ENCODE measurements around the gene KAZN.

The KAZN gene

DNA sequence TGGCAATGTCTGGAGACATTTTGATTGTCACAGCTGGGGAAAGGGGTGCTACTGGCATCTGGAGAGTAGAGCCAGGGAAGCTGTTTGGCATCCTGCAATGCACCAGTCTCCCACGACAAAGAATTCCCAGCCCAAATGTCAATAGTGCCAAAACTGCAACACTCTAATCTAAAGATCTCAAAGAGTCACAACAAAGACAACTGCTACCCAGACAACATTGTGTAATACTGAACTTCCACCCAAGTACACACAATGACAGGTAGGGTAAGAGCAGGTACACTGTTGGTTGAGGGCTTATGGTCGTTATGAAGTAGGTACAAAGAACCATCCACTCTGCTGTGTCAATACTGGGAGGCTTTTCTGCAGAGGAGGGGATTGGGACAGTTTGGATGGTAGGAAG is 546.8 kb downstream of the KAZN start:
- no peak for DNase-seq
- Histone ChIP-seq H3K27me3 (replicated peaks; ENCODE audit: control insufficient read depth, insufficient read depth, low read length, poor library complexity, severe bottlenecking) (no peaks in the 10 kb centered on the region), H3K9me3 (ENCODE audit: control insufficient read depth, low read length) (no peaks in the 10 kb centered on the region)

DNA sequence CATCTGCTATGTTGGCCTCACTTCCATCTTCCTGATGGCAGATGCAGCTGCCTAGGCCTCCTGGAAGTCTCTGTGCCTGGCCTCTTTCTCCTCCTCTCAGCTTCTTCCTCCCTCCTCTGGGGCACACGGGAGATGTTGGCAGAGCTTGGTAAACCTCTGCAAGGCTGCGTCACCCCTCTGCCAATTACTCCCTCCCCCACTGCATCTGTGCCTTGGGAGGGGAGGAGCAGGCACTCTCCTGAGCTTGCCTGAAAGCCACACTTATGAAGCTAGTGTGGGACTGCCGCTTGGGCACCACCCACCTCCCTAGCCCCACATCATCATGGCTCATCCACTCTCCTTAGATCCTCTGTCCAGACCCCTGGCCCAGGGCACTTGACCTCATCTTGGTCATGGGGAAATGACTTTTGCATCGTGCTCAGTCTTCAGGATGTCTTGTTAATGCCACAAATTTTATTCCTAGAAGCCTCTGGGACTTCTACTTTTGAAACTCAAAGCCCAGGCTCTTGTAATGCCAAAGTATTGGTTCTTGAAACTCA is 547.7 kb downstream of the KAZN start:
- H3K4me1 ChIP-seq (ENCODE audit: control insufficient read depth, insufficient read depth, low read length, poor library complexity, severe bottlenecking): no peaks in the 10 kb centered on the region
- no peaks in the 10 kb centered on the region for H3K9me3 ChIP-seq (ENCODE audit: control insufficient read depth, low read length)
- H3K36me3 ChIP-seq (ENCODE audit: control insufficient read depth, insufficient read depth, low read length): no peaks in the 10 kb centered on the region

More for the DNA sequence above, 546.8 kb downstream of the KAZN start:
- Histone ChIP-seq H3K36me3 (ENCODE audit: control insufficient read depth, insufficient read depth, low read length) (no peaks in the 10 kb centered on the region), H3K4me1 (ENCODE audit: control insufficient read depth, insufficient read depth, low read length, poor library complexity, severe bottlenecking) (no peaks in the 10 kb centered on the region), H3K4me3 (ENCODE audit: insufficient read depth, low read depth, low read length, poor library complexity, severe bottlenecking) (no peak overlapping the region), H3K27ac (ENCODE audit: insufficient read depth, low read length, poor library complexity, severe bottlenecking) (no peak overlapping the region)

DNA sequence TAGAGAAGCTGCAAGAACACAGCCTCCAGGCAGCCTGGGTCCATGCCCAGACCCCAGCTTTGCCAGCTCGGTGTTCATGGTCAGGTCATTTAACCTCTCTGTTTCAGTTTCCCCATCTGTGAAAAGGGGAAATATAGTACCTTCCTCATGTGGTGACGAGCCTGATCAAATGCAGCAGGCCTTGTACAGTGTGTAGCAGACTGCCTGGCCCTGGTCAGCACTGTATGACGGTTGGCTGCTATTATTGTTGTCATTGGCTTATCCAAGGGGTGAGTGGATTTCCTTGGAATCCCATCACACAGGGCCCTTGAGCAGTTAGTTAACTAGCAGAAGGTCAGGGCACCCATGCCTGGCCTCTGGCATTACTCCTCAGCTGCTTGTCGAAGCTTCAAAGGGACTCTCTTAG is 548.5 kb downstream of the KAZN start:
- Histone ChIP-seq H3K4me3 (ENCODE audit: insufficient read depth, low read depth, low read length, poor library complexity, severe bottlenecking) (no peak overlapping the region), H3K36me3 (ENCODE audit: control insufficient read depth, insufficient read depth, low read length) (no peaks in the 10 kb centered on the region), H3K27ac (ENCODE audit: insufficient read depth, low read length, poor library complexity, severe bottlenecking) (no peak overlapping the region), H3K9me3 (ENCODE audit: control insufficient read depth, low read length) (no peaks in the 10 kb centered on the region), H3K4me1 (ENCODE audit: control insufficient read depth, insufficient read depth, low read length, poor library complexity, severe bottlenecking) (no peaks in the 10 kb centered on the region), H3K27me3 (replicated peaks; ENCODE audit: control insufficient read depth, insufficient read depth, low read length, poor library complexity, severe bottlenecking) (peaks cover 6% of the 10 kb centered on the region)
- DNase-seq: no peak

More for the DNA sequence above, 547.7 kb downstream of the KAZN start:
- Histone ChIP-seq H3K27ac (ENCODE audit: insufficient read depth, low read length, poor library complexity, severe bottlenecking) (no peak overlapping the region), H3K4me3 (ENCODE audit: insufficient read depth, low read depth, low read length, poor library complexity, severe bottlenecking) (no peak overlapping the region), H3K27me3 (replicated peaks; ENCODE audit: control insufficient read depth, insufficient read depth, low read length, poor library complexity, severe bottlenecking) (peaks cover 3% of the 10 kb centered on the region)
- DNase-seq: no peak

DNA sequence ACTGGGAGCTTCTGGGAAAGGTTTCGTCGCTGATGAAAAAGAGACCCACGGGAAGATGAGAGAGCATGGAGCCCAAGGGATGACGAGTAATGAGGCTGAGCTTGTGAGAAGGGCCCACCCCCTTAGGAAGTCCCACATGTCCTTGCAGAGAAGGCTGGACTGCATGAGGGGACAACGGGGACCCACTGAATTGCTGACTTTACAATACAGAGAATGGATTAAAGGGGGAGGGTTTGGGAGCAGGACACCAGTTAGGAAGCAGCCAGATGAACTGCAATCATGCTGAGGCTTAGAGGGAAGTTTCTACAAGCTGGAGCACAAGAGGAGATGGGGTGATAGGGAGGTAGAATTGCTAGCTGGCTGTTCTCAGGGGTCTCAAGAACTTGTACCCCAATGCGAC is 549.5 kb downstream of the KAZN start:
- H3K4me3 ChIP-seq (ENCODE audit: insufficient read depth, low read depth, low read length, poor library complexity, severe bottlenecking): no peak overlapping the region
- H3K9me3 ChIP-seq (ENCODE audit: control insufficient read depth, low read length): no peaks in the 10 kb centered on the region
- no peak overlapping the region for H3K27ac ChIP-seq (ENCODE audit: insufficient read depth, low read length, poor library complexity, severe bottlenecking)

DNA sequence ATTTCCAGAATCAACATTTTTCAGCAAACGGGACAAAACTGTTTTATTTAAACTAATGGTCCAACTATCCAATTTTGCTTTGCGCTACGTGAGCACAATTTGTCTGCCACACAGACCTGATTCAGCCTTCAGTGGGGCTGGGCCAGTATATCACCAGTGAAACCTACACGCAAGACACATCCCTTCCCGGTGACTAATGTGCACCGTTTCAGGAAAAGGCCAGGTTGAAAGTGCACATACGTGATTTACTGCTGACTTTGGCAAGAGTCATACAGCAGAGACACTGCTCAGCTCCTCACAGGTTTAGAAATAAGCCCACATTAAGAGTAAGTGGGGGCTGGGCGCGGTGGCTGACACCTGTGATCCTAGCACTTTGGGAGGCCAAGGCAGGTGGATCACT is 550.0 kb downstream of the KAZN start:
- Histone ChIP-seq H3K27me3 (replicated peaks; ENCODE audit: control insufficient read depth, insufficient read depth, low read length, poor library complexity, severe bottlenecking) (peaks cover 15% of the 10 kb centered on the region), H3K4me1 (ENCODE audit: control insufficient read depth, insufficient read depth, low read length, poor library complexity, severe bottlenecking) (peaks cover 9% of the 10 kb centered on the region), H3K4me3 (ENCODE audit: insufficient read depth, low read depth, low read length, poor library complexity, severe bottlenecking) (no peak overlapping the region), H3K9me3 (ENCODE audit: control insufficient read depth, low read length) (no peaks in the 10 kb centered on the region), H3K27ac (ENCODE audit: insufficient read depth, low read length, poor library complexity, severe bottlenecking) (no peak overlapping the region), H3K36me3 (ENCODE audit: control insufficient read depth, insufficient read depth, low read length) (no peaks in the 10 kb centered on the region)
- no peak for DNase-seq

More for the DNA sequence above, 549.5 kb downstream of the KAZN start:
- no peaks in the 10 kb centered on the region for H3K36me3 ChIP-seq (ENCODE audit: control insufficient read depth, insufficient read depth, low read length)
- H3K27me3 ChIP-seq (replicated peaks; ENCODE audit: control insufficient read depth, insufficient read depth, low read length, poor library complexity, severe bottlenecking): peaks cover 15% of the 10 kb centered on the region
- no peak for DNase-seq
- H3K4me1 ChIP-seq (ENCODE audit: control insufficient read depth, insufficient read depth, low read length, poor library complexity, severe bottlenecking): peaks cover 7% of the 10 kb centered on the region

DNA sequence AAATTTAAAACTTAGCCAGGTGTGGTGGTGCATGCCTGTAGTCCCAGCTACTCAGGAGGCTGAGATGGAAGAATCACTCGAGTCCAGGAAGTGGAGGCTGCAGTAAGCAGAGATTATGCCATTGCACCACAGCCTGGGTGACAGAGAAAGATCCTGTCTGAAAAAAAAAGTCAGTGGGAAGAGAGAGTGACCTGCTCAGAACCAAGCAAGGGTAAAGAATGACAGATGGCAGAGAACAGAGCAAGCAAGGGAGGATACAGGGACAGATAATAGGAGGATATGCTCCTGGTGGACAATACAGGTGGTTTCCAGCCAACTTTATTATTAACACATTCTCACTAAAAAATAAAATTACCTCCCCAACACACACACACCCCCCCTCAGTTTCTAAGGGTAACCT is 550.5 kb downstream of the KAZN start:
- DNase-seq: no peak
- no peak overlapping the region for H3K27ac ChIP-seq (ENCODE audit: insufficient read depth, low read length, poor library complexity, severe bottlenecking)
- no peaks in the 10 kb centered on the region for H3K36me3 ChIP-seq (ENCODE audit: control insufficient read depth, insufficient read depth, low read length)
- H3K4me1 ChIP-seq (ENCODE audit: control insufficient read depth, insufficient read depth, low read length, poor library complexity, severe bottlenecking): peaks cover 9% of the 10 kb centered on the region
- H3K9me3 ChIP-seq (ENCODE audit: control insufficient read depth, low read length): no peaks in the 10 kb centered on the region
- H3K27me3 ChIP-seq (replicated peaks; ENCODE audit: control insufficient read depth, insufficient read depth, low read length, poor library complexity, severe bottlenecking): peaks cover 17% of the 10 kb centered on the region
- no peak overlapping the region for H3K4me3 ChIP-seq (ENCODE audit: insufficient read depth, low read depth, low read length, poor library complexity, severe bottlenecking)

DNA sequence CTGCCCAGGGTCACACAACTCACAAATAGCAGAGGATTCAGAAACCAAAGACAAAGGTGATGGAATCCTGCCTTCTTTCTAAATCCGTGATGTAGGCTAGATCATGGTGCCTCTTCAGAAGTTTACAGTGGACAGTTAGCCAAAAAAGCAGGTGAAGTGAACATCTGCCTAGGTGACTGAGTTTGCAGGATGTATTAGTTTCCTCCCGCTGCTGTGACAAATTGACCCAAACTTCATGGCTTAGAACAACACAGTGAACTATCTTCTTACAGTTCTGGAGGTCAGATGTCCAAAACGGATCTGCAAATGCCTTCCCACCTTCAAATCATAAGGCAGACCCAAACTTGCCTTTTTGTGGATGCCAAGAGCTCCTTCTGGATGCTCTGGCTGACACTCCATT is 551.9 kb downstream of the KAZN start:
- Histone ChIP-seq H3K4me1 (ENCODE audit: control insufficient read depth, insufficient read depth, low read length, poor library complexity, severe bottlenecking) (peaks cover 9% of the 10 kb centered on the region), H3K36me3 (ENCODE audit: control insufficient read depth, insufficient read depth, low read length) (no peaks in the 10 kb centered on the region), H3K27ac (ENCODE audit: insufficient read depth, low read length, poor library complexity, severe bottlenecking) (no peak overlapping the region), H3K4me3 (ENCODE audit: insufficient read depth, low read depth, low read length, poor library complexity, severe bottlenecking) (no peak overlapping the region), H3K27me3 (replicated peaks; ENCODE audit: control insufficient read depth, insufficient read depth, low read length, poor library complexity, severe bottlenecking) (peaks cover 24% of the 10 kb centered on the region), H3K9me3 (ENCODE audit: control insufficient read depth, low read length) (no peaks in the 10 kb centered on the region)
- no peak for DNase-seq

DNA sequence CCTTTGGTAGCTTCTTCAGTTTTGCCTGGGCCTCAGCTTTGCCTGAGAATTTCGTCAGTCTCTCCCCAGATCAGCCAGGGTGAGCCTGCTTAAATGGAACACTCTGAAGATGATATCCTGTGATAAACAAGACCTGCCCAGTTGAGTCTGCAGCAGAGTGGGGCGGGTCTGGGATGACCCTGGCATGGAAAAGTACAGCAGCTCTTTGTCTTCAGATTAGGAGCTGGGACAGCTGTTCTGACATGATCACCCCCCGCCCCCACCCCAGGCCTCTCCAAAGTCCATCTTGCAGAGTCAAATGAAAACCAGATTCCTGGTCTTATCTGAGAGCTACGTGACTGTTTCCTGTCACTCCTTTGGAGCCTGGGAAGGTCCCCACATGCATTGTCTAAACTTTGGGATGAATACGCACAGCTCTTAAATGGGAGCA is 552.9 kb downstream of the KAZN start:
- no peaks in the 10 kb centered on the region for H3K9me3 ChIP-seq (ENCODE audit: control insufficient read depth, low read length)
- H3K36me3 ChIP-seq (ENCODE audit: control insufficient read depth, insufficient read depth, low read length): no peaks in the 10 kb centered on the region
- peaks cover 9% of the 10 kb centered on the region for H3K4me1 ChIP-seq (ENCODE audit: control insufficient read depth, insufficient read depth, low read length, poor library complexity, severe bottlenecking)
- peaks cover 24% of the 10 kb centered on the region for H3K27me3 ChIP-seq (replicated peaks; ENCODE audit: control insufficient read depth, insufficient read depth, low read length, poor library complexity, severe bottlenecking)
- no peak overlapping the region for H3K27ac ChIP-seq (ENCODE audit: insufficient read depth, low read length, poor library complexity, severe bottlenecking)
- no peak for DNase-seq
- no peak overlapping the region for H3K4me3 ChIP-seq (ENCODE audit: insufficient read depth, low read depth, low read length, poor library complexity, severe bottlenecking)

DNA sequence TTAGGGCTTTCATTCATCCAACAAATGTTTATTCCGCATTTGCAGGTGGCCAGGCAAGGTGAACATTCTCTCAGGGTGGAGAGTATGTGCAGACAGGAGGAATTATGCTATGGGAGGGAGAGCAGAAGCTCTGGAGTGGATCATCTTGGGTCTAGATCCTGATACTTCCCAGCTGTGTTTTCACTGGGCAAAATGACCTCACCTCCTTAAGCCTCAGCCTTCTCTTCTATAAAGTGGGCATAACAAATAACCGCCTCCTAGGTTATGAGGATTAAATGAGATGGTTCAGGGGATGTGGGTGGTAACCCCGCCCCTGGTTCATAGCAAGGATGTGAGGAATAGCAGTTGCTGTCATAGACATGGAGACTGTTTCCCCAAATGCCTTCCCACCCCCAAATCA is 553.4 kb downstream of the KAZN start:
- peaks cover 24% of the 10 kb centered on the region for H3K27me3 ChIP-seq (replicated peaks; ENCODE audit: control insufficient read depth, insufficient read depth, low read length, poor library complexity, severe bottlenecking)
- H3K4me3 ChIP-seq (ENCODE audit: insufficient read depth, low read depth, low read length, poor library complexity, severe bottlenecking): no peak overlapping the region
- H3K9me3 ChIP-seq (ENCODE audit: control insufficient read depth, low read length): no peaks in the 10 kb centered on the region
- DNase-seq: no peak
- H3K36me3 ChIP-seq (ENCODE audit: control insufficient read depth, insufficient read depth, low read length): no peaks in the 10 kb centered on the region
- no peak overlapping the region for H3K27ac ChIP-seq (ENCODE audit: insufficient read depth, low read length, poor library complexity, severe bottlenecking)
- H3K4me1 ChIP-seq (ENCODE audit: control insufficient read depth, insufficient read depth, low read length, poor library complexity, severe bottlenecking): peaks cover 9% of the 10 kb centered on the region

DNA sequence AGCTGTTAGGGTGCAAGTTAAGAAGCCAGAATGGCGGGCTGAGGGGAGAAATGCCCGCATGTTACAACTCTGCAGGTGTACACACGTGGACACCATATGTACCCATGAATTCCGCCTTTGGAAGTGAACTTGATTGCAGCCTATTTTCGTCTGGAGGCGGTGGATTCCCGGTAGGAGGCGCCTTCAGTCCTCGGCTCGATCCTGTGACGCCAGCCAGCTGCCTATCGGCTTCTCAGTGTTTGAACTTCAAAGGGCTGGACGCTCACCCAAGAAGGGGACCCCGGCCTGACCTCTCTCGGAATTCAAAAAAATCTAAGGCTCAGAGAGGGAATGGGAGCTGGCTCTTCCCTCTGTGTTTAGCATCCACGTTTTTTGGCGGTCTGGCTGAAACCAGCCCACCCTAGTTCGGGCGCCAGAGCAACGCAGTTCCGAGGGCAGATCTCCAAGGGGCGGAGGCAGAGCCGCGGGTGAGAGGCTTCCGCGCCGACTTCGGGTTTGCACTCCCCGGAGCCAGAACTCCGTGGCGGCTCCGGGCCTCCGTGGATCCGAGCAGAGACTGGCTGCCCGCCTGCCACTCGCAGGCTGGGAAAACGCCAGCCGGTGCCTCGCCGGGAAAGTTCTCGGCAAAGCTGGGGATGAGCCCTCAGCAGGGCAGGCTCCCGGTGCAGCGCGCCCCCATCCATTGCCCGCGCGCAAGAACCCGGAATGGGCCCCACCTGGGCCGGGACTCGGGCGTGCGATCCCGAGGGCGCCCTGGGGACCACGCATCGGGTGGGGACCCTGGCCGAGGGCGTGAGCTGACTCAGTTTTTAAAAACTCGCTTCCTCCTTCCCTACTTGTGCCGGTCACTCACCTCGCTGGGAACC is 554.1 kb downstream of the KAZN start:
- Histone ChIP-seq H3K9me3 (ENCODE audit: control insufficient read depth, low read length) (no peaks in the 10 kb centered on the region), H3K4me3 (ENCODE audit: insufficient read depth, low read depth, low read length, poor library complexity, severe bottlenecking) (no peak overlapping the region), H3K27me3 (replicated peaks; ENCODE audit: control insufficient read depth, insufficient read depth, low read length, poor library complexity, severe bottlenecking) (peaks cover 24% of the 10 kb centered on the region), H3K4me1 (ENCODE audit: control insufficient read depth, insufficient read depth, low read length, poor library complexity, severe bottlenecking) (peaks cover 9% of the 10 kb centered on the region), H3K27ac (ENCODE audit: insufficient read depth, low read length, poor library complexity, severe bottlenecking) (no peak overlapping the region), H3K36me3 (ENCODE audit: control insufficient read depth, insufficient read depth, low read length) (no peaks in the 10 kb centered on the region)
- no peak for DNase-seq
